Cardiac fibroblast (primary cell): Measurements from ENCODE around the gene PUM1.

Source experiments
- DNase-seq, 2 donors: peaks; one replicate each; pipeline versions ENCODE4 v3.0.0 to v3.0.0-alpha.2; 2010; ENCODE audit warnings: low read depth in 2 of 2
- H3K4me3 ChIP-seq, 2 donors: replicated peaks in 1 of 2; 1 replicate in 1 of 2; 2 replicates in 1 of 2; pipeline ENCODE4 v1.5.1; 2011; ENCODE audit warnings: low read depth in 2 of 2, low read length in 2 of 2, mild to moderate bottlenecking in 2 of 2, moderate library complexity in 1 of 2
- TF ChIP-seq, protein P1 (sequence below): IDR thresholded peaks from one replicate; pipeline ENCODE4 v1.5.1; 2011; ENCODE audit warnings: low read depth, mild to moderate bottlenecking, low read length, inconsistent platforms

PUM1 gene

GRCh38 chr1:31084782-31085569 lies 19.5 kb upstream of the PUM1 start:
- DNase-seq, result no peak
- TF ChIP-seq, protein P1, sequence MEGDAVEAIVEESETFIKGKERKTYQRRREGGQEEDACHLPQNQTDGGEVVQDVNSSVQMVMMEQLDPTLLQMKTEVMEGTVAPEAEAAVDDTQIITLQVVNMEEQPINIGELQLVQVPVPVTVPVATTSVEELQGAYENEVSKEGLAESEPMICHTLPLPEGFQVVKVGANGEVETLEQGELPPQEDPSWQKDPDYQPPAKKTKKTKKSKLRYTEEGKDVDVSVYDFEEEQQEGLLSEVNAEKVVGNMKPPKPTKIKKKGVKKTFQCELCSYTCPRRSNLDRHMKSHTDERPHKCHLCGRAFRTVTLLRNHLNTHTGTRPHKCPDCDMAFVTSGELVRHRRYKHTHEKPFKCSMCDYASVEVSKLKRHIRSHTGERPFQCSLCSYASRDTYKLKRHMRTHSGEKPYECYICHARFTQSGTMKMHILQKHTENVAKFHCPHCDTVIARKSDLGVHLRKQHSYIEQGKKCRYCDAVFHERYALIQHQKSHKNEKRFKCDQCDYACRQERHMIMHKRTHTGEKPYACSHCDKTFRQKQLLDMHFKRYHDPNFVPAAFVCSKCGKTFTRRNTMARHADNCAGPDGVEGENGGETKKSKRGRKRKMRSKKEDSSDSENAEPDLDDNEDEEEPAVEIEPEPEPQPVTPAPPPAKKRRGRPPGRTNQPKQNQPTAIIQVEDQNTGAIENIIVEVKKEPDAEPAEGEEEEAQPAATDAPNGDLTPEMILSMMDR, result no peak
- no peak overlapping the region for H3K4me3 ChIP-seq

DNA sequence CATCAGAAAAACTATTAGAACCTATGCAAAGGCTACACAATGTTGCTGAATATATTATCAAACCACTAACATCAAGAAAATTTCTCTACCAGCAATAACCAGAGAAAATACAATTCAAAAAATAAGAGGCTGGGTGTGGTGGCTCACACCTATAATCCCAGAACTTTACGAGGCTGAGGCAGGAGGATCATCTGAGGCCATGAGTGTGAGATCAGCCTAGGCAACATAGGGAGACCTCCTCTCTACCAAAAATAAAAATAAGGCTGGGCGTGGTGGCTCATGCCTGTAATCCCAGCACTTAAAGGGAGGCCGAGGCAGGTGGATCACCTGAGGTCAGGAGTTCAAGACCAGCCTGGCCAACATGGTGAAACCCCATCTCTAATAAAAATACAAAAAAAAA lies 16.9 kb upstream of the PUM1 start:
- no peak overlapping the region for H3K4me3 ChIP-seq
- TF ChIP-seq, protein P1, result no peak
- no peak for DNase-seq

DNA sequence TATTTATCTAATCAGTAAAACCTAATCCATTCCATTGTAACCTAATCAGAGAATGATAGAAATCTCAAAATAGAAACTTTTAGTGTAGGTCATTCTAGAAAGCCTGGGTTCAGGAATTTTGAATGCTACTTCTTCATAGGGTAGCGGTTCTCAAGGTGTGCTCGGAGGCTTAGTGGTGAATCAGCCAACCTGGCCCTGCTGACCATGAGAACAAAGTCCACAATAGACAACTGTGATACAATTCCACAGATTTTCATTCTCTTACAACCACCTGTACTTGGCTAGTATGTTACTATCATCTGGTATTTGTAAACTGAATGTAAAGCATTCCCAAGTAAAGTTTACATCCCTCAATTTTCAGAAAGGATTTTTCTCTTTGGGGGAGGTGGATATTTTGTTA lies 7.5 kb upstream of the PUM1 start:
- TF ChIP-seq, protein P1, result no peak
- no peak overlapping the region for H3K4me3 ChIP-seq
- no peak for DNase-seq

GRCh38 chr1:31072304-31072746 lies 6.8 kb upstream of the PUM1 start:
- TF ChIP-seq, protein P1, result no peak
- no peak for DNase-seq
- H3K4me3 ChIP-seq, result no peak overlapping the region

DNA sequence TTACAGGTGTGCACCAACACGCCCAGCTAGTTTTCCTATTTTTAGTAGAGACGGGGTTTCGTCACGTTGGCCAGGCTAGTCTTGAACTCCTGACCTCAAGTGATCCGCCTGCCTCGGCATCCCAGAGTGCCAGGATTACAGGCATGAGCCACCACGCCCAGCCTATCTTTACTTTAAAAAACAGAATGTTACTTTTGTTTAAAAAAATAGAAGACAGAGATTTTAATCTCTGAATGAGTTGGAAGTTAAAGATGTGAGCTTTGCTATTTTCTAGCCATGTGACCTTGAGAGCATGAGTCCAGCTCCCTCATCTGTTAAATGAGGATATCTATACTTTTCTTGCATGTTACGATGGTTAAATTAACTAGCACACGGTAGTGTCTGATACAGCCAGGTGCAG lies 3.9 kb upstream of the PUM1 start:
- no peak overlapping the region for H3K4me3 ChIP-seq
- TF ChIP-seq, protein P1, result no peak
- DNase-seq, result no peak

GRCh38 chr1:31064718-31065309 lies 703 bp downstream of the PUM1 start:
- peak overlapping the region; percentile 70 to 73 for H3K4me3 ChIP-seq
- TF ChIP-seq, protein P1, result no peak
- DNase-seq, result peak; percentile 29 to 41
